Measurements from ENCODE around the gene GATAD2B.

The GATAD2B gene

GRCh38 chr1:153951183-153951582 lies 28.4 kb upstream of the GATAD2B start:
- no peak for DNase-seq (ENCODE audit: low read depth)

- peak; percentile 72 for DNase-seq (ENCODE audit: low read depth)
These were observed 24.0 kb upstream of the GATAD2B start, which contains the start of gene DENND4B for GRCh38 chr1:153946622-153947241. Gene DENND4B (minus strand): TSS chr1:153946718. CDS start chr1:153944374, 2,344 bp downstream.

- DNase-seq (ENCODE audit: low read depth) = peak; percentile 58
These were observed 23.2 kb upstream of the GATAD2B start for GRCh38 chr1:153945795-153946621.

GRCh38 chr1:153945131-153945794 lies 22.5 kb upstream of the GATAD2B start:
- DNase-seq (ENCODE audit: low read depth) = peak; percentile 58

- DNase-seq (ENCODE audit: low read depth) = no peak
These were observed 22.0 kb upstream of the GATAD2B start for GRCh38 chr1:153944827-153945117.

GRCh38 chr1:153944005-153944826 lies 21.4 kb upstream of the GATAD2B start:
- DNase-seq (ENCODE audit: low read depth) = no peak

- DNase-seq (ENCODE audit: low read depth) = no peak
These were observed 20.2 kb upstream of the GATAD2B start for GRCh38 chr1:153942766-153943549.

- no peak for DNase-seq (ENCODE audit: low read depth)
These were observed 19.3 kb upstream of the GATAD2B start for GRCh38 chr1:153941826-153942725.

- no peak for DNase-seq (ENCODE audit: low read depth)
These were observed 18.0 kb upstream of the GATAD2B start for GRCh38 chr1:153940756-153941155.

- no peak for DNase-seq (ENCODE audit: low read depth)
These were observed 16.7 kb upstream of the GATAD2B start for GRCh38 chr1:153939476-153939875.

GRCh38 chr1:153938996-153939395 lies 16.2 kb upstream of the GATAD2B start:
- DNase-seq (ENCODE audit: low read depth) = no peak

- DNase-seq (ENCODE audit: low read depth) = no peak
These were observed 14.6 kb upstream of the GATAD2B start for GRCh38 chr1:153937331-153937730.

- no peak for DNase-seq (ENCODE audit: low read depth)
These were observed 13.4 kb upstream of the GATAD2B start for GRCh38 chr1:153936011-153936802.

- no peak for DNase-seq (ENCODE audit: low read depth)
These were observed 12.0 kb upstream of the GATAD2B start for GRCh38 chr1:153934746-153935145.

- no peak for DNase-seq (ENCODE audit: low read depth)
These were observed 11.2 kb upstream of the GATAD2B start for GRCh38 chr1:153933955-153934354.

GRCh38 chr1:153933430-153933829 lies 10.7 kb upstream of the GATAD2B start:
- no peak for DNase-seq (ENCODE audit: low read depth)

GRCh38 chr1:153932156-153933131 lies 9.7 kb upstream of the GATAD2B start:
- no peak for DNase-seq (ENCODE audit: low read depth)
